ENCODE results near the gene KIAA1217. TPM values are rescaled to one million over a fixed set of nuclear protein-coding genes. Genes with fewer than 3 reads are reported as not detected.

KIAA1217 gene
- total RNA-seq, 2 donors from 2014 or later: 69.2 to 78.4 TPM

DNA sequence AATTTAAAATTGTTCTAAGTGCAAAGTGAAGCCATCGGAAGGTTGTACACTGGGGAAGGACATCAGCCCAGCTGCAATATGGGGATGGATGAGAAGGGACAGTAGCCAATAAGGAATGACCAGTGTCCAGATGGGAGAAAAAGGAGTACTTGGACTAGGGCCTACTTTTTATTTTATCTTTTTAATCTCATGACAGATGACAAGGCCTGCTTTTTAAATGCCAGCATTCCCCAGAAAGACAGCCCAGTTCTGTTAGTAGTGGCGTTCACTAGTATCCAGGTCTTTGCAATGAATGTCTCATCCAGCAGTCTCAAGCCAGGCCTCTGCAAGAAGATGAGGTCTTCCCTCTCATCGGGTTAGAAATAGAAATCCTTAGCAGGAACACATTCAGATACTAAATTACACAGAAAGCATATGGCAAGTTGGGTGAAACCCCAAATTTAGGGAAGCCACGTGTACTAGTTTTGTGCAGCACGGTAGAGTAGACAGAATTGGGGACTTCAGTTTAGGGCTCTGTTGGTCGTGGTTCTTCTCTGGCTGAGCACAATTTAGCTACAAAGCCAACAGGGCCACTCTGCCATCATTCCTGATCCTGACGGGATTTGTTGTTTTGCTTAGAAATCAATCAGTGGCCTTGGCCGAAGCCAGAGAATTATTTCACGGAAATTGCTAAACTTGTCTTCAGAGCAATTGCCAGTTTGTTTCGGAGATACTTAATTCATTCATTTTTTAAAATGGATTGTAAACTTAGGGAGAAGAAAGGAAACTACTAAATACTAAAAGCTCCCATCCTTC lies 286.9 kb downstream of the KIAA1217 start:
- intact Hi-C loops (cut with DNase I, micrococcal nuclease): no loop called here
- ATAC-seq: no peak

DNA sequence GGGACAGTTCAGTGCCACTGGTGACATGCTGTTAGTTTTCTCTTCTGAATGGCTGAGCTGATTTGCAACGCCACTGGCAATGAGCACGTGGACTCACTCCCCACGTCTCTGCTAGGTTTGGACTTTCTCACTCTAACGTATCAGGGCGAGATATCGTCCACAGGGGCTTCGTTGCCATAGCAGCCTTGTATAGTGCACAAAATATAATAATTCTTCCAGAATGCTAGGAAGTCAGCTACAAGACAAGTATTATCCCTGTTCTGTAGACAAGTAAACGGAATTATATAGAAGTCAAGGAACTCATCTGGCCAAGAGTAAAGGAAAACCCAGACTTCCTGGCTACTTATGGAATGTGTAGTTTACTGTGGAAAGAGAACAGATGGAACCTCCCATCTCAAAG lies 288.0 kb downstream of the KIAA1217 start:
- DNase-seq (no peak), ATAC-seq (no peak)
- intact Hi-C loops (cut with DNase I, micrococcal nuclease): no loop called here

More for the DNA sequence above, 286.9 kb downstream of the KIAA1217 start:
- no peak for DNase-seq

DNA sequence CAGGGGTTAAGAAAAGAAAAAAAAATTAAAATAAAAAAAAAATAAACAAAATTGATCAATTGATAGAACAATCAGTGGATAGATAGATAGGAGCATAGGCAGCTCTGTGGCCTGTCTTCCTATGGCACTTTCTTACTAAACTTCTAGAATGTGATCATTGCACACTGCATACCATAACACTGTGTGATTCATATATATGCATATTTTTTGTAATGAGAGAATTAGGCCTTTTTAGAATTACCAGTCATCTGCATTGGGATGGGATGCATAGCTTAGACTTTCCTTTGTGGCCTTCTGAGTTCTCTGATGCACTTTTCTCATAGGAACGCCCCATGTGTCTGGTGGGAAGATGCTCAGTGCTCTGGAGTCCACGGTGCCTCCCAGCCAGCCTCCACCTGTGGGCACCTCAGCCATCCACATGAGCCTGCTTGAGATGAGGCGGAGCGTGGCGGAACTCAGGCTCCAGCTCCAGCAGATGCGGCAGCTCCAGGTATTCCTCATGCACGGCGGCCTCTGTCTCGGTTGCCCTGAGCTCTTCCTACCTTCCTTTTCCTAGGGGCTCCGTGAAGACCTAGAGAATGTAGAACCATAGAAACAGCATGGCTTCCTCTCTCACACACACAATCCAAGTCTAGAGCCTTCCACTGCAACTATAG lies 292.2 kb downstream of the KIAA1217 start:
- ATAC-seq: no peak
- no peak for DNase-seq
- intact Hi-C loops (cut with DNase I, micrococcal nuclease): no loop called here

DNA sequence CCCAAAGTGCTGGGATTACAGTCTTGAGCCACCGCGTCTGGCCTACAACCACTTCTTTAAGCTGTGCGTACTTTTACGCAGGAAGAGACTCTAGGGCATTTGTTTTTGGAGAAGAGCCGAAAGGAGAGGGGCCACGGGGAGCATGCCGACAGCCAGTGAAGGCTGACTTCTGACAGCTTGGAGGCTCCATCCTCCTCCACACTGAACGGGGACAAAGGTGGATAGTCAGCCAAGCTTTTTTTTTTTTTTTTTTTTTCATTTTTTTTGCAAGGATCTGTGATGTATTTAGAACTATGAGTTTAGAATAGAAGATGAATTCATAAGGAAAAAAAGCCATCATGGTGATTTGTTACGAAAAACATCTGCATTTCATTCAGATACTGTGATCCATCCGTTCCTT lies 293.1 kb downstream of the KIAA1217 start:
- intact Hi-C loops (cut with DNase I, micrococcal nuclease): no loop called here
- no peak for DNase-seq
- ATAC-seq: no peak

DNA sequence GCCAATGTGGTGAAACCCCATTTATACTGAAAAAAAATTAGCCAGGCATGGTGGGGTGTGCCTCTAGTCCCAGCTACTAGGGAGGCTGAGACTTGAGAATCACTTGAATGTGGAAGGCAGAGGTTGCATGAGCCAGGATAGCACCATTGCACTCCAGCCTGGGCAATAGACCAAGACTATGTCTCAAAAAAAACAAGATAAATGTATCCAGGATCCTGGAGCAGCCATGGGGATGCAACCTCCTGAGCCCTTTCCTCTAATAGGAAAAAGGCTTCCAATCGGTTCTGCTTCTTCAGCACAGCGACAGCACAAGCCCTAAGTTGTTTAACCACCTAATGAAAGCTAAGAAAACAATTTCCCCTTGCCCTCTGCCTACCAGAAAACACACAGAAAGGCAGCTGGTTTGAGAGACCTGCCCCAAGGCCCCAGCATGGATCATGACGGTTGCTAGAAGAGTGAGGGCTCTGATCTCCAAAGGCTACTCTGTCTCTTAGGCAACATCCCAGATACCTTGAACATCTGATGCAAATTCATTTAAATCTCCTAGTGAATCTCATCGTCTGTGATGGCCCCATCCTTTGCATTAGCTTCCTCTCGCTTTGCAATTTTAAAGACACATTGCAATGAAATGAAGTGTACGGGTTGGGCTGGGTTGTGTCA lies 294.0 kb downstream of the KIAA1217 start:
- intact Hi-C loops (cut with DNase I, micrococcal nuclease): no loop called here
- ATAC-seq: peak; percentile 20
- DNase-seq: no peak

DNA sequence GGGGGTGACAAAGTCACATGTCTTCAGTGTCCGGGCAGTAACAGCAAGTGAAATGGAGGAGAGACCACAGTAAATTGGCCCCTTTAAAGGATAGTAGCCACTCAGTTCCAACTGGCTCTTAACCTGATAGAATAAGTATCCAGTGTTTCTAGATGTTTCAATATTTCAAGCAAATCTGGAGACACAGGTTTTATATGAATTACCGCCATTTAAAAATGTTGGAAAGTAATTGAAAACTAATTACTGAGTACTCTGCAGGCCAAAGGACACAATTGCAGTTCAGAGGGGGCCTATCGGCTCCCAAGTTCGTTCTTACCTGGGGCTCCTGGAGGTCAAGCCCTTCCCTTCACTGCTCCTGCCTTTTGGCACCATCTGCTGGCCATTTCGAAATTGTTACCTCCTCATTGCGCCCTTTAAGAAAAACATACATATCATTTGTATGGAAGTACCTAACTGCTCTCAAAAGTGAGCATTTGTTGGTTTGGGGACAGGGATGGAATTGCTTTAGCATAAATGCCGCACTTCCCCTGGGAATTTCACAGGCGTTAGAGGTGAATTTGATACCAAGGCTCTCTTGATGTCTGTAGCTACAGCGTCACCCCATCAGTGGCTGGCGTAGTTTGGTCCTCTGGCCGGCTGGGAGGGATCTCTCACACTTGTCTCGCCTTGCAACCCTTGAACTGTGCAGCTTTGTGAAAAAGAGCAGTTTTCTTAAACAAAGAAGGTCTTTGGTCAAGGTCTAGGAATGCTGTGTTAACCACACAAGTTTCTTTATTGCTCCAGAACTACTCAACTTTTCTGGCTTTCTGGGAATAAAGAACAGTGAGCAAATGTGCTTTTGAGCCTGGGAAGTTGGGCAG lies 294.8 kb downstream of the KIAA1217 start:
- peak in 1 of 2 donors; percentile 70 for DNase-seq
- intact Hi-C loops (cut with DNase I, micrococcal nuclease): no loop called here
- peak; percentile 93 for ATAC-seq

DNA sequence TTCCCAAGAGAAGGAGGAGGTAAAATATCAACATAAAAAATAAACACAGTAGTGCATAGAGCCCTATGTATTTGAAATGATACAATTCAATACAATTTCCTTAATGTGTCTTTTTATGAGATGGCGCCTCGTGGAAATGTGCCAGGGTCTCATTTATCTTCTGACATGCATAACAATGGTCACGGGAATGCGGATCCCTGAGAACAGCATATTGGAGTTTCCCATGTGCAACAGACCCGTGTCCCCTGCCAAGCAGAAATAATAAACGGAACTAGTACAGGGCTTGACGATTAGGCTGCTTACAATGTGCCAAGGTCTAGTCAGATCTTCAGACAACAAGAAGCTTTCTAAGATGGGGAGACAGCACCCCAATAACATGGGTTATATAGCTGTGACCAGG lies 296.8 kb downstream of the KIAA1217 start:
- intact Hi-C loops (cut with DNase I, micrococcal nuclease): no loop called here
- DNase-seq (no peak), ATAC-seq (no peak)

DNA sequence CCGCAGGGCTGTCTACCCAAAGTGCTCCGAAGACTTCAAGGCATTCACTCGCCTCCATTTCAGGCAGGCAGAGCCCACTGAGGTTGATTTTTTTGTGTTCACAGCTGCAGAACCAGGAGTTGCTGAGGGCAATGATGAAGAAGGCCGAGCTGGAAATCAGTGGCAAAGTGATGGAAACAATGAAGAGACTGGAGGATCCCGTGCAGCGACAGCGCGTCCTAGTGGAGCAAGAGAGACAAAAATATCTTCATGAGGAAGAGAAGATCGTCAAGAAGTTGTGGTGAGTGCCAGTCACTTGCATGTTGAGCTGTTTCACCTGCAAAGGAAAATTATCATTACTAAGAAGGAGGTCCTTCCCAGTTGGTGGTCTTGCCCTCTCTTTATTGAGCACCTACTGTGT lies 304.2 kb downstream of the KIAA1217 start:
- ATAC-seq (peak; percentile 43), DNase-seq (peak in 1 of 2 donors; percentile 24)
- intact Hi-C loops (cut with DNase I, micrococcal nuclease): loop anchor here (10.0 kb wide), 2 partner anchors 148 to 518 kb away; no protein-coding TSS in a partner anchor

DNA sequence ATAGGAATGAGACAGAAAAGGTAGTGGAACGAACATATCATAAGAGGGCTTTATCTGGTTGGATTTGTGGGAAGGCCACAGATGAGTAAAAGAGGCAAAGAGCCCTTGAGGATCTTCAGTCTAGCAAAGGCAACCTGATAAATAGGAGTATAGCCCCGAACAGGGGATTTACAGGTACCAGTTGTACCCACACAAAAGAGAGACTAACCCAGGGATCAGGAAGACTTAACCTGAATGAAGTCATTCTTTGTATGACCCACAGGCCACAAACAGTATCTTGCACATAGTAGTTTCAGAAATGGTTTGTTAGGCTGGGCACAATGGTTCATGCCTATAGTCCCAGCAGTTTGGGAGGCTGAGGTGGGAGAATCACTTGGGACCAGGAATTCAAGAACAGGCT lies 306.5 kb downstream of the KIAA1217 start:
- intact Hi-C loops (cut with DNase I, micrococcal nuclease): loop anchor here (5.0 to 10.0 kb wide), 3 partner anchors 151 to 523 kb away; no protein-coding TSS in a partner anchor
- ATAC-seq: no peak
- no peak for DNase-seq

DNA sequence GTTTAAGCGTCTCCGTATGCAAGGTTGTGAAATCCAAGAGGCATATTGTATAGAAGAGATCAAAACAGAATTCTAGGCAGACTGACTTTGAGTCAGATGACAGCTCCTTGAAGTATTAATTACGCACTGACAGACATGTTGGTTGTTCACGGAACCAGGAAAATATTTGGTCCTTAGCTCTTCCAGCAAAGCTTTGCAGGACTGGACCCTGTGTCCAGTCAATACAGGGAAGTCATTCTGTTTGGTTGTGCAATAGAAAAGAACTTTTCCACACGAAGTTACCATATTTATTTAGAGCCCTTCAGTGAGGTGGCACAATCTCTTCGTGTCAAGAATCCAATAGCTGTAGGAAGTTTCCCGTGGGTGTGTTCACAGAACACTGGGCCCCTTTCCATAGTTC lies 309.5 kb downstream of the KIAA1217 start:
- ATAC-seq (no peak), DNase-seq (no peak)
- intact Hi-C loops (cut with DNase I, micrococcal nuclease): loop anchor here (5.0 to 10.0 kb wide), 3 partner anchors 154 to 526 kb away; no protein-coding TSS in a partner anchor

DNA sequence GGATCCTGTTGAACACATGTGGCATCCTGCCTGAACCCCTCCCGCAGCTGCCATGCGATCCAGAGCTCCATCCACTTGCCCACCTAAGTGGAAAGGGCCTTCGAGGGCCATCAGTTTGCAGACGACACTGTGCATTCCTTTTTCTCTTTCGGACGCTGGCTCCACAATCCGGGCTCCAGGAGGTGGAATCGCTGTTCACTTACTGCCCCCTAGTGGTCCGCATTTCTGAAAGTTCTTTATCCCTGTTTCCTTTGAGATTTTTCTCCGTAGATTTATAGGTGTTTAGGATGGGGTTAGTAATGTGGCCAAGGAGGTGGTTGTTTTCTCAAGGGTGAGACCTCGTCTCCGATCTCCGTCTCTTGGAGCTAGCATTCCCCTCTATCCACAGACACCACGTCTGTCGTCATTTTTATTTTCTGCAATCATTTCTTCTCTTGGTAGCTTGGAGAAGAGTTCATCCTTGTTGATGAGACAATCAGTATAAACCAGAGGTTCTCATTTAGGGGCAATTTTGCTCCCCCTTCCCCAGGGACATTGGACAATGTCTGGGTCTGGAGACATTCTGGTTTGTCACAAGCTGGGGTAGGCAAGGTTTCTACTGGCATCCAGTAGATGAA lies 310.2 kb downstream of the KIAA1217 start:
- intact Hi-C loops (cut with DNase I, micrococcal nuclease): loop anchor here (5.0 to 10.0 kb wide), 3 partner anchors 154 to 527 kb away; no protein-coding TSS in a partner anchor
- DNase-seq (peak in 1 of 2 donors; percentile 66), ATAC-seq (peak; percentile 66)

DNA sequence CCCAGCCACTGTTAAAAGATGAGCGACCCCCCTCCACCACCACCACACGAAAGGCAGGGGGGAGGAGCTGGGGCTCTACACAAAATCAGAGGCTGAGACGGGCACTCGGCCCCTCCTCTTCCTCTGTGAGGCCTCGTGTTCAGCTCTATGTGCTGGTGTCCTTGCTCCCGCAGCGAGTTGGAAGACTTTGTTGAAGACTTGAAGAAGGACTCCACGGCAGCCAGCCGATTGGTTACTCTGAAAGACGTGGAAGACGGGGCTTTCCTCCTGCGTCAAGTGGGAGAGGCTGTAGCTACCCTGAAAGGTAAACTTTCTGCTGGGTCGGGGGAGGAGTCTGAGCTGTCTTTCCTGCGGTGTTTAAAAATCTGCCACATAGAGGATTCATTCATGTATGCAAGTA lies 311.0 kb downstream of the KIAA1217 start:
- DNase-seq (no peak), ATAC-seq (no peak)
- intact Hi-C loops (cut with DNase I, micrococcal nuclease): loop anchor here (5.0 to 10.0 kb wide), 3 partner anchors 155 to 528 kb away; no protein-coding TSS in a partner anchor

DNA sequence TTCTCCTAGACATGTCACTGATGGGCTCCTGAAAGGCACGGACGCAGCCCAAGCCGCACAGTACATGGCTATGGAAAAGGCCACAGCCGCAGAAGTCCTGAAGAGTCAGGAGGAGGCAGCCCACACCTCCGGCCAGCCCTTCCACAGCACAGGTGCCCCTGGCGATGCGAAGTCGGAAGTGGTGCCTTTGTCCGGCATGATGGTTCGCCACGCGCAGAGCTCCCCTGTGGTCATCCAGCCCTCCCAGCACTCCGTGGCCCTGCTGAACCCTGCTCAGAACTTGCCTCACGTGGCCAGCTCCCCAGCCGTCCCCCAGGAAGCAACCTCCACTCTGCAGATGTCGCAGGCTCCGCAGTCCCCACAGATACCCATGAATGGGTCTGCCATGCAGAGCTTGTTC lies 315.4 kb downstream of the KIAA1217 start:
- DNase-seq (no peak), ATAC-seq (no peak)
- intact Hi-C loops (cut with DNase I, micrococcal nuclease): no loop called here

DNA sequence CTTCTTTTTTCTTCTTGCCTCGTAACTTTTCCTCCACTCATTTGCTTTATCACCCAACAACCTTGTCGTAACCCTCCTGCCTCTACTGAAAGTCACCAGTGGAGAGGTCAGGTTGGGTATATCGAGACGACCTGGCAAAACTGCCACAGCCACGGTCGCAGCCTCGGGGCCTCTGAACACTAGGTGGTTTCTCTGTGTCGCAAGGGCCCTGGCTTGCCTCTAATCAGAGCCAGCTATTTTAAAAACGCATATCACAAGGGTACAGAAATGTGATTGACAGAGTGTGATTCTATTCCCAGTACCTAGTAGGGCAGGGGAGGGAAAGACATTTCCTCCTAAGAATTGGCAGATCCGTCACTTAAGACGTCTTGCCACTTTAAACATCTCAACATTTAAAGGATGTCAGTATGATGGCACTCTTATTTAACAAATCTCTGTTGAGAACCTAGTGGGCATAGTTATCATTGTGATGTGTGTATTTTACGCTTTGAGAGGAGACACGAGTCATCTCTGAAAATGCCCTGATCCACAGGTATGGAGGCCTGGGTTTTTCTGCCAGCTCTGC lies 317.2 kb downstream of the KIAA1217 start:
- DNase-seq (no peak), ATAC-seq (no peak)
- intact Hi-C loops (cut with DNase I, micrococcal nuclease): no loop called here

DNA sequence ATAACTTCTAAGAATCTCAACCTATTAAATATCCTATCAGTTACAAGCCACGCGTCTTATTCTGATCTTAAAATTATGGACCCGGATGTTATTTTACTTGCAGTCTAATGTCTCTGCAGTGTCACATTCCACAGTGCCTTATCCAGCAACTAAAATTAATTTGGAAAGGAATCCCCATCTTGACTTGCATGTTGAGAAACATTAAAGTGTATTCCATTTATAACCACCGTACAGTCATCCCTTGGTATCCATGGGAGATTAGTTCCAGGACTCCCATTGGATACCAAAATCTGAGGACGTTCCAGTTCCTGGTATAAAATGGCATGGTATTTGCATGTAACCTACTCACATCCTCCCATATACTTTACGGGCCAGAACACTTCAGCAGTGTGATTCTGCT lies 320.0 kb downstream of the KIAA1217 start:
- intact Hi-C loops (cut with DNase I, micrococcal nuclease): no loop called here
- no peak for DNase-seq

DNA sequence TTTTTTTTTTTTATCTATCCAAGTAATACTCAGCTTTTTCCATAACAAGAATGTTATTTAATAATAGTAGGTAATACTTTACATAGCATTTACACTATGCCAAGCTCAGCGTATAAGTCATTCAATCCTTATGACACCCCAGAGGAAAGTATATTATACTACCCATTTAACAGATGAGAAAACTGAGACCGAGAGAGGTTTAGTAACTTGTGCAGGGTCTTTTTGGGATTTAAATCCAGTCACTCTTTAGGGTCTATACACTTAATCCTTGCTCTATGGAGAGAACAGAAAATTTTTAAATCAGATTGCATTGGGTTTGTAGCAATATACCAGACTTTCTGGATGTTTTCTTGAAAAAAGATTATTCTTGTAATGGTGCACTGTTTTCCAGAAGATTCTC lies 322.5 kb downstream of the KIAA1217 start:
- DNase-seq (no peak), ATAC-seq (no peak)
- intact Hi-C loops (cut with DNase I, micrococcal nuclease): no loop called here

More for the DNA sequence above, 320.0 kb downstream of the KIAA1217 start:
- no peak for ATAC-seq

DNA sequence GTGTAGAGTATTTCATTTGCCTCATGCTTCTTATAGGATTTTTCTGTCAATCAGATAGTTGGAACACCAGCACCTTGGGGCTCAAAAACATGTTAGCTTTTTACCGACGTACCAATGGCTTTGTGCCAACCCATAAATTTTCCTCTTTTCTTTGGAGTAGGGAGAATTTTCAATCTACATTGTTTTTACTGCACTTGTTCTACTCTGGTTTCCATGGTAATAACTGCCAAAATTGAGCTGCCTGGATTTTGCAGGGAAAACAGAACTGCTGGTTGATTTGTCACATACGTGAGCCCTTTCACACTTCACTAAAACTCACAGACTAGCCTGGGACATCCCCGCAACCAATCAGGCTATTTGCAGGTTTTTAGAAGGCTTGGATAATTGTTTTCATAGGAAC lies 325.0 kb downstream of the KIAA1217 start:
- ATAC-seq: no peak
- intact Hi-C loops (cut with DNase I, micrococcal nuclease): no loop called here
- DNase-seq: no peak

DNA sequence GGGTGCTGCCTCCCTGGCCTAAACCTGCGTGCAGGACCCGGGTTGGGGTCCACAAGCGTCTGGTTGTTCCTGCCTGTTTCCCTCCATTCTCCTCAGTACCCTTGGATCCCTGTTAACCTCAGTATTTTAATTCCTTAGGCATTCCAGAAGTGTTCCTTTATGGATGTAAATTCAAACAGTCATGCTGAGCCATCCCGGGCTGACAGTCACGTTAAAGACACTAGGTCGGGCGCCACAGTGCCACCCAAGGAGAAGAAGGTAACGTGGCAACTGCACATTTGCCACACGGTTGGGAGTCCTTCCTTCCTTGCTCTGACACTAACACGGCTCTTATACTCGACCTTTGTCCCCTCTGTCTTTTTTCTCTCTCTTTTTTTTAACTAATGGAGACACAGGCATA lies 327.7 kb downstream of the KIAA1217 start:
- no peak for DNase-seq
- no peak for ATAC-seq
- intact Hi-C loops (cut with DNase I, micrococcal nuclease): no loop called here
